ENCODE data around the gene GAB1.

GAB1 gene

DNA sequence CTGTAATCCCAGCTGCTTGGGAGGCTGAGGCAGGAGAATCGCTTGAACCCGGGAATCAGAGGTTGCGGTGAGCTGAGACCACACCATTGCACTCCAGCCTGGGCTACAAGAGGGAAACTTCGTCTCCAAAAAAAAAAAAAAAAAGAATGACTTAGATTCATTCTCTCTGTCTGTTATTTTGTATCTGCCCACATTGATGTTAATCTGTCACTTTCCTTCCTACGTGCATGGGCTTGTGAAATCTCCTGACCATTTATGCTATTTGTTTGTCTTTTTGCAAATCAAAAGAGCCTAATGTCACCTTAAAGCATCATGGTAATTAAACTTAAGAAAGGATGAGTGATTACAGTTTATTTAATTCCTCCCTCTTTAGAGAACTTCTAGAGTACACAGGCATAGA lies 27.4 kb downstream of the GAB1 start:
- POLR2A ChIA-PET, result no interaction called here
- DNase-seq (ENCODE audit: extremely low spot score), result no peak
- CTCF ChIA-PET, result interaction anchor here (3.7 kb wide), 1 partner anchor 12 kb away, joined by 19 read pairs; no protein-coding TSS in a partner anchor
- TF ChIP-seq, protein P1, sequence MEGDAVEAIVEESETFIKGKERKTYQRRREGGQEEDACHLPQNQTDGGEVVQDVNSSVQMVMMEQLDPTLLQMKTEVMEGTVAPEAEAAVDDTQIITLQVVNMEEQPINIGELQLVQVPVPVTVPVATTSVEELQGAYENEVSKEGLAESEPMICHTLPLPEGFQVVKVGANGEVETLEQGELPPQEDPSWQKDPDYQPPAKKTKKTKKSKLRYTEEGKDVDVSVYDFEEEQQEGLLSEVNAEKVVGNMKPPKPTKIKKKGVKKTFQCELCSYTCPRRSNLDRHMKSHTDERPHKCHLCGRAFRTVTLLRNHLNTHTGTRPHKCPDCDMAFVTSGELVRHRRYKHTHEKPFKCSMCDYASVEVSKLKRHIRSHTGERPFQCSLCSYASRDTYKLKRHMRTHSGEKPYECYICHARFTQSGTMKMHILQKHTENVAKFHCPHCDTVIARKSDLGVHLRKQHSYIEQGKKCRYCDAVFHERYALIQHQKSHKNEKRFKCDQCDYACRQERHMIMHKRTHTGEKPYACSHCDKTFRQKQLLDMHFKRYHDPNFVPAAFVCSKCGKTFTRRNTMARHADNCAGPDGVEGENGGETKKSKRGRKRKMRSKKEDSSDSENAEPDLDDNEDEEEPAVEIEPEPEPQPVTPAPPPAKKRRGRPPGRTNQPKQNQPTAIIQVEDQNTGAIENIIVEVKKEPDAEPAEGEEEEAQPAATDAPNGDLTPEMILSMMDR (IDR thresholded peaks at IDR 0.05; ENCODE audit: control extremely low read depth, extremely low read depth, low read depth, missing control alignments), result no peak

GRCh38 chr4:143367863-143368262 lies 31.2 kb downstream of the GAB1 start:
- DNase-seq (ENCODE audit: extremely low spot score), result no peak
- ChIA-PET POLR2A (no interaction called here), CTCF (interaction anchor here (1.0 to 1.4 kb wide), 2 partner anchors 9 kb away, joined by 3 read pairs; no protein-coding TSS in a partner anchor)
- TF ChIP-seq, protein P1 (IDR thresholded peaks at IDR 0.05; ENCODE audit: control extremely low read depth, extremely low read depth, low read depth, missing control alignments), result no peak

DNA sequence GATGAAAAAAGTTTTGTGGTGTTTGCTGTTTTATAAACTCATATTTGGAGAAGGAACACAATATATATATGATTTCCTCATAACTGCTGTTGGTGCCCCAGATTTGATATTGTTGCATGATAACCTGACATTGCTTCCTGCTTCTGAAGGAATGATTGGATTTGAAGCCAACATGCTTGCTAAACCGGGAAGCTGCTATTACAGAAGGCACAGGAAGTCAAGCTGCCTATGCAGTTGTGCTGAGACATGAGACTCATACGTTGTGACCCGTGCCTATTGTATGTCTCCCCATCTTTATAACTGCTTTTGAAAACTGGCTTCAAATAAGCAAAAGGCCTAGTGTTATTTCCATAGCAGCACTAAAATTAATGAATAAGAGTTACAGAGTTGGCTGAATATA lies 32.9 kb downstream of the GAB1 start:
- ChIA-PET POLR2A (no interaction called here), CTCF (interaction anchor here (1.0 kb wide), 1 partner anchor 16 kb away, joined by 3 read pairs; no protein-coding TSS in a partner anchor)
- TF ChIP-seq, protein P1 (IDR thresholded peaks at IDR 0.05; ENCODE audit: control extremely low read depth, extremely low read depth, low read depth, missing control alignments), result no peak
- DNase-seq (ENCODE audit: extremely low spot score), result no peak

- DNase-seq (ENCODE audit: extremely low spot score), result peak; percentile 26
- CTCF ChIA-PET, result interaction anchor here (0.6 to 1.6 kb wide), 6 partner anchors 10 to 31 kb away, joined by 3 to 6 read pairs (median 4); no protein-coding TSS in a partner anchor
- POLR2A ChIA-PET, result interaction anchor here (0.7 kb wide), 1 partner anchor 14 kb away, joined by 3 read pairs; no protein-coding TSS in a partner anchor
- TF ChIP-seq, protein P1 (IDR thresholded peaks at IDR 0.05; ENCODE audit: control extremely low read depth, extremely low read depth, low read depth, missing control alignments), result no peak
Measured at GRCh38 chr4:143372093-143372915, 35.6 kb downstream of the GAB1 start.

DNA sequence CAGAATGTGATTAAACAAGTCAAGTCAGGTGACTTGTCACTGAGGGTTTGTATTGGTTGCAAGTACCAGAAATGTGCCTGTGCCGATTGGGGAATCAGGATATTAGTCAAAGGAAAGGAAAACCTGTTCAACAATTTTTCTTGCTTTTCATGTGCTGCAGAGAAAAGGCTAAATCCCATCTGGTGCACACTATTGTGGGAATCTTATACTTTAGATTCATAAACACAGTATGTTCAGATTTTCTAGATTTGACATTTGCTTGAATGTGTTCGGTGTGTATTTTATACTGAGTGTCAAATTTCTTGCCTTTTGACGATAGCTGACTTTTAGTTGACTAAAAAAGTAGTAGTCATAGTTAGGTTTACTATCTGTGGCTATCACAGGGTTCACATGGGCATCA lies 37.6 kb downstream of the GAB1 start:
- DNase-seq (ENCODE audit: extremely low spot score), result no peak
- TF ChIP-seq, protein P1 (IDR thresholded peaks at IDR 0.05; ENCODE audit: control extremely low read depth, extremely low read depth, low read depth, missing control alignments), result no peak
- CTCF ChIA-PET, result interaction anchor here (1.2 to 3.8 kb wide), 8 partner anchors 9 to 49 kb away, joined by 4 to 44 read pairs (median 10); no protein-coding TSS in a partner anchor
- POLR2A ChIA-PET, result no interaction called here

- TF ChIP-seq, protein P1 (IDR thresholded peaks at IDR 0.05; ENCODE audit: control extremely low read depth, extremely low read depth, low read depth, missing control alignments), result no peak
- POLR2A ChIA-PET, result interaction anchor here (0.6 kb wide), 1 partner anchor 37 kb away, joined by 3 read pairs; no protein-coding TSS in a partner anchor
- CTCF ChIA-PET, result interaction anchor here (0.8 to 3.8 kb wide), 27 partner anchors 9 to 184 kb away, joined by 3 to 44 read pairs (median 4); partner anchors contain the start of gene GAB1
- no peak for DNase-seq (ENCODE audit: extremely low spot score)
Measured at GRCh38 chr4:143374771-143375170, 38.1 kb downstream of the GAB1 start.

Data from GM10248 (cell line).